ENCODE data around the gene PNMA5.
A peak's percentile ranks its signal among the peaks of the same experiment; 100 is the strongest.

Gene PNMA5

GRCh38 chrX:152946681-152947080, 47.2 kb downstream of the PNMA5 start:
- H3K9me3 Mint-ChIP-seq: no peaks in the 10 kb centered on the region
- no peaks in the 10 kb centered on the region for H3K36me3 Mint-ChIP-seq (ENCODE audit: insufficient read depth)
- H3K4me3 Mint-ChIP-seq: no peak overlapping the region
- no peak for DNase-seq
- no peaks in the 10 kb centered on the region for H3K27me3 Mint-ChIP-seq
- H3K4me1 Mint-ChIP-seq (ENCODE audit: low read depth in 2 of 2): no peaks in the 10 kb centered on the region
- peak overlapping the region in 1 of 2 donors; percentile 67 for H3K27ac Mint-ChIP-seq
- no peak for ATAC-seq (replicated peaks)

- DNase-seq: no peak
- H3K36me3 Mint-ChIP-seq (ENCODE audit: insufficient read depth): no peaks in the 10 kb centered on the region
- H3K4me3 Mint-ChIP-seq: no peak overlapping the region
- peaks cover 3% of the 10 kb centered on the region in 2 donors for H3K4me1 Mint-ChIP-seq (ENCODE audit: low read depth in 2 of 2)
- ATAC-seq (replicated peaks): no peak
- H3K9me3 Mint-ChIP-seq: no peaks in the 10 kb centered on the region
- no peak overlapping the region for H3K27ac Mint-ChIP-seq
- H3K27me3 Mint-ChIP-seq: no peaks in the 10 kb centered on the region
Observed at GRCh38 chrX:152945021-152945979, 48.6 kb downstream of the PNMA5 start.

GRCh38 chrX:152943826-152944225, 50.1 kb downstream of the PNMA5 start:
- Mint-ChIP-seq H3K4me1 (ENCODE audit: low read depth in 2 of 2) (peaks cover 3% of the 10 kb centered on the region in 2 donors), H3K27me3 (no peaks in the 10 kb centered on the region), H3K9me3 (no peaks in the 10 kb centered on the region), H3K27ac (no peak overlapping the region), H3K36me3 (ENCODE audit: insufficient read depth) (no peaks in the 10 kb centered on the region), H3K4me3 (no peak overlapping the region)
- DNase-seq (no peak), ATAC-seq (replicated peaks) (no peak)

GRCh38 chrX:152942077-152942442, 51.9 kb downstream of the PNMA5 start:
- H3K36me3 Mint-ChIP-seq (ENCODE audit: insufficient read depth): no peaks in the 10 kb centered on the region
- DNase-seq (no peak), ATAC-seq (replicated peaks) (no peak)
- H3K27ac Mint-ChIP-seq: peak overlapping the region in 1 of 2 donors; percentile 86
- no peaks in the 10 kb centered on the region for H3K9me3 Mint-ChIP-seq
- H3K27me3 Mint-ChIP-seq: no peaks in the 10 kb centered on the region
- H3K4me1 Mint-ChIP-seq (ENCODE audit: low read depth in 2 of 2): peaks cover 3% of the 10 kb centered on the region in 2 donors
- peak overlapping the region; percentile 74 to 80 for H3K4me3 Mint-ChIP-seq

- H3K27ac Mint-ChIP-seq: peak overlapping the region; percentile 82 to 86
- peak; percentile 98 for ATAC-seq (replicated peaks)
- DNase-seq: peak; percentile 83 to 87 (median 87)
- no peaks in the 10 kb centered on the region for H3K36me3 Mint-ChIP-seq (ENCODE audit: insufficient read depth)
- H3K9me3 Mint-ChIP-seq: no peaks in the 10 kb centered on the region
- H3K4me3 Mint-ChIP-seq: peak overlapping the region; percentile 74 to 80
- no peaks in the 10 kb centered on the region for H3K27me3 Mint-ChIP-seq
- H3K4me1 Mint-ChIP-seq (ENCODE audit: low read depth in 2 of 2): peaks cover 3% of the 10 kb centered on the region in 2 donors
Observed at GRCh38 chrX:152941328-152942076, 52.4 kb downstream of the PNMA5 start.
